A549 treated with CORT108297 at 1 μM for 4 hours (cell line): ENCODE measurements around the gene CSMD2. TPM values are rescaled to one million over a fixed set of nuclear protein-coding genes. Genes with fewer than 3 reads are reported as not detected.

Experiments
- total RNA-seq: library from RNA; stranded (reverse); fragments of 200-300 nt; extraction: Qiagen RNA extraction; gene quantifications from 5 replicates; pipeline ENCODE4 v1.2.3, GENCODE V29; 2022

CSMD2 gene
- not detected in 5 replicates for total RNA-seq

DNA sequence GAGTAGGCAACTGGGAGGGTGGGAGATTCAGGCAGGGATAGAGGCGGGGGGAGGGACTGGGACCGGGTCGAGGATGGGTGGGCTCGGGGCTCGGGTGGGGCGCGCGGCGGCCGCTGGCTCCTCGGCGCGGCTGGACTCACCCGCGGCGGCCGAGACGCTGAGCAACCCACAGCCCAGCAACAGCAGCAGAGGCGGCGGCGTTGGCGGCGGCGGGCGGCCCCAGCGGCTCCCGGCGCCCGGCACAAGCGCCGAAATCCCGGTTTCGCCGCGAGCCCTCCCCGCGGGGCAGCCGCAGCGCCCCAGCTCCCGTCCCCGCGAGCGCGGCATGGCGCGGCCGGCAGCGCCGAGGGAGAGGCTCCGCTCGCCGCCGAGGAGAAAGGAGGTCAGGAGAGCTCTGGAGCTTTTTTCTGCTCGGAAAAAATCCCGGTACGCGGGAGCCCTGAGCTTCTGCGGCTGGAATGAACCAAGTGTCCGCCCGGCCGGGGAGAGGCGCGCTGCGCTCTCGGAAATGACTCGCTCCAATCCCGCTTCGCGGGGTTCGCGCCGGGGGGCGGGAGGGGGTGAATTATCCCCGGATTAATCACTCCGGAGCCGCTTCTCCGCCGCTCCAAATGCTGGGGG, at the start of gene CSMD2:
CSMD2 (minus strand) TSS at position 460 of the 621 bp plus-strand sequence; CDS start at position 327, 133 bp downstream.

DNA sequence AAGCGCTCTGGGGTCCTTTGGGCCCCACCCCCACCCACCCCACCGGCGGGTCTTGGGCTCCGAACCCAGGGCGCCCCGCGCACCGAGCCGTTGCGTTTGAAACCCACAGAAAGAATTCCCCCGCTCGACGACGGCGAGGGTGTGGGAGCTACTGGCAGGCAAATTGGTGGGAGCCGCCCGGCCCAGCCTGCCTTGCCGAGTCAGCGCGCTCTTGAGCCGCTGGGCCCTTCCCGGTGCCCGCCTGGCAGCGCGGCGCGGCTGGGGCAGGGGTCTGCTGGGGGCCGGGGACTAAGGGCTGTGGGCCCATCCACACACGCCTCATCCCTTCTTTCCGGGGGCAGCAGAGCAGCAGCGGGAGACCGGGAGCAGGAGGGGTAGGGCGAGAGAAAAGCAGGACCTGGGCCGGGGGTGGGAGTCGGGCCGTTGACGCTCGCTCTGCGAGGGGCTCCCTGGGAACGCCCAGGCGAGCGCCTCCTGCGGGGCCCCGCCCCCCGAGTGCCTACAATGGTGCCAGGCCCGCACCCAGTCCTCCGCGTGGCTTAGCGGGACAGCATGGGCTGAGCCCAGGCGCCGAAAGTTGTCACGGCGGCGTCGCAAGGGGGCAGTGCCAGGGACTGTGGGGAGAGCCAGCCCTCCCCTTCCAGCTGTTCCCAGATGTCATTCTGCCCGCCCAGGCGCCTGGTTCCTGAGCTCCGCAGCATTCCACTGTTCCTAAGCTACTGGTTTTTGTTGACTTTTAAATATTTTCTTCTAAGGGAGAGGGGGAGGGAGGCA, 12.0 kb upstream of the CSMD2 start, which contains the start of gene C1orf94:
C1orf94 (plus strand) TSS at position 78 of the 774 bp plus-strand sequence. CDS start 883 bp downstream, outside the sequence.

DNA sequence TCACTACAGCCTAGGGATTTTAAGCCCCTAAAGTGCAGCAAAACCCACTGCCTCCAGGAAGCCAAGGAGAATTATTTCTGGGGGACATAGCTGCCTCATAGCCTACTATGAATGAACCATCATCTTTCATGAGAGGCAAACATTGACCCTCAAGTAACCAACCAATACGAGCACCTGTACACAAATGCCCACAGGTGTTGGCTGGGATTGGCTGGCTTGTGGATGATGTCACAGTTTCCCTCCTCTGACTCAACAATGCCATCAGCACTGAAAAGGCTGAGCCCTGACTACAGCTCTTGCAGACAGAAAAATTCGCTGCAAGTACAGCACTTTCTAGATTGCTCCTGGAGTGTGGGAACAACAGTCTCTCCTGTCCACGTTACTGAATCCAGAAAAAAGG, 301.3 kb downstream of the CSMD2 start, which contains the start of gene HMGB4:
HMGB4 (plus strand) TSS at position 301 of the 400 bp plus-strand sequence. CDS start 113 bp downstream, outside the sequence.

DNA sequence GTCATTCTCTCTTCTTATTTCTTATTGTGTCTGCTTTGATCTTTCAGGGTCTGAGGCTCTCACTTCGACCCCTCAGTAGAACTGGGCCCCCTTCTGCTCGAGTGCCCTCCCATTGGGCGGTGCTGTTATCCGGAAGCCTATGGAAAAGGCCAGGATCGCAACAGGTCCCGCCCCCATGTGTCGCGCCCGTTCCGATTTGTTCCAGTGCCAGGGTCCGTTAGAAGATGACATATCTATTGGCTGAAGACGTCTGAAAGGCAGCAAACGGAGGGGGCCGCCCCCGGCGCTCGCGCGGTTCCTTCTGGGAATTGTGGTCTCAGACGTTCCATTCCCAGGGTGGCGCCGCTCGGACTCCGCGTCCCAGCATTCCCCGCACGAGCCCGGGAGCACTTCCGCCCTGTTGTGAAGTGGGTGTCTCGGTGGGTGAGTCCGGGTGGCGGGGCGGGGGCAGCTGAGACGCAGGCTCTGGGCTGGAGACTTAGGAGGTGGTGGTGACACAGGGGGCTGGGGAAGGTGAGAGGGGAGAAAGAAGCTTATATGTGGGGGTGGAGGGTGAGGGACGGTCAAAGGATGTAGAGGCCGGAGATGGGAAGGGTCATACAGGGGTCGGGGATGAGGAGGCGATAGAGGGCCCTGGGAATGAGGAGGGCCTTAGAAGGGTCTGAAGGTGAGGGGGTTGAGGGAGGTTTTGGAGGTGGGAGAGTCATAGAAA, 692.6 kb downstream of the CSMD2 start, which contains the start of gene ZSCAN20:
ZSCAN20 (plus strand) TSS at position 377 of the 712 bp plus-strand sequence. CDS start 6,644 bp downstream, outside the sequence.

Other genes starting within 250 kb of the CSMD2 start
- gene C1orf94, start 11.7 kb upstream of the CSMD2 start, total RNA-seq: not detected in 5 replicates